Transverse colon (tissue), 4 donors: ENCODE measurements around the gene BRIX1. TPM values are rescaled to one million over a fixed set of nuclear protein-coding genes. Genes with fewer than 3 reads are reported as not detected.

Source experiments
- DNase-seq: peaks from one replicate; pipeline ENCODE4 v3.0.0-alpha.2; 2019
- H3K27ac ChIP-seq, 4 donors: fragments of 200-600 bp; sonication (generic); 2 replicates each; pipeline ENCODE4 v1.5.1; 2016 to 2018; ENCODE audit warnings: inconsistent platforms in 4 of 4
- H3K27me3 ChIP-seq: fragments of 200-600 bp; sonication (generic); 2 replicates; pipeline ENCODE4 v1.5.1; 2017; ENCODE audit warnings: inconsistent platforms
- H3K36me3 ChIP-seq, 4 donors: fragments of 200-600 bp; sonication (generic); 2 replicates each; pipeline ENCODE4 v1.5.1; 2017 to 2019; ENCODE audit warnings: inconsistent platforms in 4 of 4
- H3K4me1 ChIP-seq, 4 donors: fragments of 200-600 bp; sonication (generic); 2 replicates each; pipeline ENCODE4 v1.5.1; 2017 to 2020; ENCODE audit warnings: inconsistent platforms in 4 of 4
- H3K4me3 ChIP-seq, 4 donors: fragments of 200-600 bp; sonication (generic); 1 replicate in 1 of 4; 2 replicates in 3 of 4; pipeline versions ENCODE4 v1.5.1 to v1.6.1; 2017 to 2019; ENCODE audit warnings: inconsistent platforms in 4 of 4
- H3K9me3 ChIP-seq, 2 donors: fragments of 200-600 bp; sonication (generic); 2 replicates each; pipeline ENCODE4 v1.5.1; 2017 to 2019; ENCODE audit warnings: inconsistent platforms in 2 of 2
- CTCF ChIP-seq, 5 experiments: fragments of 200-600 bp in 3 of 5; fragments of 450-650 bp in 2 of 5; sonication (generic) in 3 of 5; IDR thresholded peaks; 1 replicate in 2 of 5; 2 replicates in 3 of 5; pipeline ENCODE4 v1.5.1; 2016 to 2017; ENCODE audit warnings: antibody characterized with exemption in 5 of 5, inconsistent platforms in 3 of 5, mild to moderate bottlenecking in 2 of 5, moderate library complexity in 1 of 5
- EP300 ChIP-seq: sonication (generic); formaldehyde crosslinking; IDR thresholded peaks from one replicate; pipeline ENCODE4 v1.6.1; 2017; ENCODE audit warnings: antibody characterized with exemption, low read depth
- POLR2A ChIP-seq: fragments of 450-650 bp; IDR thresholded peaks from one replicate; pipeline ENCODE4 v1.6.1; 2016; ENCODE audit warnings: antibody characterized with exemption, mild to moderate bottlenecking, moderate library complexity
- POLR2AphosphoS5 ChIP-seq, 3 donors: sonication (generic); formaldehyde crosslinking; IDR thresholded peaks; one replicate each; pipeline ENCODE4 v1.6.1; 2016; ENCODE audit warnings: antibody characterized with exemption in 3 of 3
- WGBS, 2 donors: methylation state at CpG; one replicate each; pipeline ENCODE4 v1.1.5; 2018; ENCODE audit warnings: low coverage in 1 of 2; 5-methylcytosine and 5-hydroxymethylcytosine counted together
- in situ Hi-C, 4 donors: fragments of 200-750 bp; cut with MboI; loops; one replicate each; pipeline versions ENCODE4 v1.15.0 to v1.15.1; 2017; ENCODE audit warnings: low sequenced_read_pairs in 3 of 4, low pct_ligation_motif_present in 1 of 4, low pct_unique_long_range_greater_than_20kb in 1 of 4
- intact Hi-C: fragments of 100-400 bp; cut with DNase I; formaldehyde crosslinking; loops from one replicate; pipeline ENCODE4 v1.15.1; 2023; ENCODE audit warnings: low total_unique reads
- total RNA-seq, 4 donors: library from RNA; depleted of rRNA; stranded (reverse); fragments of >200 nt; gene quantifications; one replicate each; pipeline ENCODE4 v1.1.0, GENCODE V29; 2016

BRIX1 gene
- total RNA-seq, 4 donors from 2014 or later: 1.5 to 15.6 (median 7.5) TPM

GRCh38 chr5:34926318-34926888, 10.9 kb downstream of the BRIX1 start:
- in situ Hi-C loops (no loop called here), intact Hi-C loops (no loop called here)
- Histone ChIP-seq H3K9me3 (no peaks in the 10 kb centered on the region), H3K4me1 (peaks cover 9 to 25% (median 13%) of the 10 kb centered on the region in 4 donors), H3K36me3 (peaks cover 0 to 28% (median 13%) of the 10 kb centered on the region in 4 donors), H3K4me3 (no peak overlapping the region), H3K27ac (no peak overlapping the region), H3K27me3 (no peaks in the 10 kb centered on the region)
- TF ChIP-seq EP300 (no peak), POLR2AphosphoS5 (IDR thresholded peaks at IDR 0.05) (no peak), CTCF (IDR thresholded peaks at IDR 0.05) (no peak), POLR2A (no peak)
- WGBS, 2 donors: 89 to 93% methylated on average over 3 of the region's 3 CpGs
- DNase-seq: no peak

GRCh38 chr5:34927785-34928184, 12.3 kb downstream of the BRIX1 start:
- no peaks in the 10 kb centered on the region for H3K9me3 ChIP-seq
- WGBS, 2 donors: 91 to 100% methylated on average over 1 to 5 of the region's 5 CpGs
- H3K27me3 ChIP-seq: no peaks in the 10 kb centered on the region
- H3K4me1 ChIP-seq: peaks cover 13 to 27% (median 15%) of the 10 kb centered on the region in 4 donors
- peaks cover 0 to 21% (median 10%) of the 10 kb centered on the region in 4 donors for H3K36me3 ChIP-seq
- no peak overlapping the region for H3K4me3 ChIP-seq
- TF ChIP-seq CTCF (IDR thresholded peaks at IDR 0.05) (no peak), EP300 (no peak), POLR2A (no peak), POLR2AphosphoS5 (IDR thresholded peaks at IDR 0.05) (no peak)
- no peak overlapping the region for H3K27ac ChIP-seq
- intact Hi-C loops (no loop called here), in situ Hi-C loops (no loop called here)
- DNase-seq: no peak

- H3K9me3 ChIP-seq: no peaks in the 10 kb centered on the region
- WGBS, 2 donors: 92 to 95% methylated on average over 4 to 5 of the region's 5 CpGs
- in situ Hi-C loops: no loop called here
- H3K4me1 ChIP-seq: peaks cover 13 to 27% (median 15%) of the 10 kb centered on the region in 4 donors
- TF ChIP-seq POLR2AphosphoS5 (IDR thresholded peaks at IDR 0.05): no peak
- TF ChIP-seq POLR2A: no peak
- TF ChIP-seq EP300: no peak
- no peak for TF ChIP-seq CTCF (IDR thresholded peaks at IDR 0.05)
- intact Hi-C loops: no loop called here
- H3K27me3 ChIP-seq: no peaks in the 10 kb centered on the region
- H3K27ac ChIP-seq: no peak overlapping the region
- no peak overlapping the region for H3K4me3 ChIP-seq
- DNase-seq: no peak
- H3K36me3 ChIP-seq: peaks cover 0 to 18% (median 8%) of the 10 kb centered on the region in 4 donors
Measured at GRCh38 chr5:34928267-34928666, 12.8 kb downstream of the BRIX1 start.

GRCh38 chr5:34929134-34929719, 13.7 kb downstream of the BRIX1 start, which contains the start of gene DNAJC21:
Gene DNAJC21, plus strand, starts transcription at chr5:34929559. Its CDS starts 261 bp downstream, at chr5:34929820.
- Histone ChIP-seq H3K4me1 (peaks cover 13 to 19% (median 15%) of the 10 kb centered on the region in 4 donors), H3K9me3 (no peaks in the 10 kb centered on the region), H3K36me3 (peaks cover 0 to 16% (median 6%) of the 10 kb centered on the region in 4 donors), H3K27ac (peak within 1 kb of the TSS; percentile 95 to 99 (median 98)), H3K27me3 (no peaks in the 10 kb centered on the region), H3K4me3 (peak within 1 kb of the TSS; percentile 67 to 99 (median 84))
- 0 to 1% methylated on average over 14 to 27 of the region's 63 CpGs for WGBS, 2 donors
- intact Hi-C loops (no loop called here), in situ Hi-C loops (no loop called here)
- peak; percentile 98 for DNase-seq
- no peak for TF ChIP-seq POLR2A
- peak in 1 of 3 donors; percentile 10 for TF ChIP-seq POLR2AphosphoS5 (IDR thresholded peaks at IDR 0.05)
